Smooth muscle cell (in vitro differentiated cells): ENCODE results near the gene DNAJC4. TPM values are rescaled to one million over a fixed set of nuclear protein-coding genes. Genes with fewer than 3 reads are reported as not detected.

Experiments used
- DNase-seq: peaks from one replicate; lab custom pipeline; 2025; ENCODE audit not compliant: unreplicated experiment; lab: John Stamatoyannopoulos, UW
- H2AFZ ChIP-seq: fragments of 200-600 bp; sonication (generic); 2 replicates; pipeline ENCODE4 v1.6.0; 2016; ENCODE audit warnings: antibody characterized with exemption, low read depth, mild to moderate bottlenecking
- H3F3A ChIP-seq: fragments of 200-600 bp; sonication (generic); 2 replicates; pipeline ENCODE4 v1.6.0; 2017; ENCODE audit warnings: antibody characterized with exemption, low read depth
- H3K27ac ChIP-seq: fragments of 200-600 bp; sonication (generic); 2 replicates; pipeline ENCODE4 v1.5.1; 2016; ENCODE audit warnings: low read depth, mild to moderate bottlenecking
- H3K27me3 ChIP-seq: fragments of 200-600 bp; sonication (generic); 2 replicates; pipeline ENCODE4 v1.6.1; 2016; ENCODE audit warnings: low read depth, mild to moderate bottlenecking
- H3K36me3 ChIP-seq: fragments of 200-600 bp; sonication (generic); 2 replicates; pipeline ENCODE4 v1.5.1; 2016; ENCODE audit warnings: low read depth
- H3K4me1 ChIP-seq: fragments of 200-600 bp; sonication (generic); 2 replicates; pipeline ENCODE4 v1.5.1; 2016; ENCODE audit warnings: low read depth
- H3K4me2 ChIP-seq: fragments of 200-600 bp; sonication (generic); 2 replicates; pipeline ENCODE4 v1.6.0; 2016; ENCODE audit warnings: mild to moderate bottlenecking
- H3K4me3 ChIP-seq: fragments of 200-600 bp; sonication (generic); 2 replicates; pipeline ENCODE4 v1.5.1; 2016; ENCODE audit warnings: mild to moderate bottlenecking
- H3K79me2 ChIP-seq: fragments of 200-600 bp; sonication (generic); 2 replicates; pipeline ENCODE4 v1.6.0; 2016; ENCODE audit warnings: low read depth, mild to moderate bottlenecking
- H3K9ac ChIP-seq: fragments of 200-600 bp; sonication (generic); 2 replicates; pipeline ENCODE4 v1.6.0; 2016; ENCODE audit warnings: low read depth
- H3K9me3 ChIP-seq: fragments of 200-600 bp; sonication (generic); replicated peaks from 2 replicates; pipeline ENCODE4 v1.5.1; 2016; ENCODE audit warnings: low read depth
- H4K20me1 ChIP-seq: fragments of 200-600 bp; sonication (generic); 2 replicates; pipeline ENCODE4 v1.6.0; 2016; ENCODE audit warnings: low read depth
- CTCF ChIP-seq: fragments of 200-600 bp; sonication (generic); IDR thresholded peaks from 2 replicates; pipeline ENCODE4 v1.5.1; 2017; ENCODE audit warnings: borderline replicate concordance, mild to moderate bottlenecking, antibody characterized with exemption; ENCODE audit not compliant: insufficient read depth, poor library complexity, severe bottlenecking
- WGBS: methylation state at CpG from one replicate; pipeline ENCODE4 v1.1.7; 2016; ENCODE audit warnings: low lambda C conversion rate; 5-methylcytosine and 5-hydroxymethylcytosine counted together
- polyA plus RNA-seq: library from polyadenylated mRNA; unstranded; fragments of >200 nt; fragmentation: Nextera tagmentation; extraction: Ambion mirVana; gene quantifications from 2 replicates; pipeline ENCODE4 v1.2.1, GENCODE V29; 2016
- total RNA-seq: library from RNA; depleted of rRNA; stranded (reverse); fragments of >200 nt; gene quantifications from 2 replicates; pipeline ENCODE4 v1.2.3, GENCODE V29; 2014

The DNAJC4 gene
- total and polyA plus RNA-seq, 2 experiments from 2014 or later, result 14.5 to 78.5 TPM

GRCh38 chr11:64235437-64236161, 5.3 kb downstream of the DNAJC4 start:
- Histone ChIP-seq H3K36me3 (no peaks in the 10 kb centered on the region), H3K79me2 (peaks cover 6% of the 10 kb centered on the region), H3K9ac (no peak overlapping the region), H2AFZ (no peak overlapping the region), H3K27ac (no peak overlapping the region), H3F3A (peaks cover 13% of the 10 kb centered on the region), H3K9me3 (no peaks in the 10 kb centered on the region), H4K20me1 (peaks cover 4% of the 10 kb centered on the region), H3K4me2 (peak overlapping the region; percentile 93), H3K4me1 (peaks cover 10% of the 10 kb centered on the region), H3K4me3 (peak overlapping the region; percentile 72), H3K27me3 (no peaks in the 10 kb centered on the region)
- TF ChIP-seq CTCF, result no peak
- 97% methylated on average over 12 of the region's 12 CpGs for whole genome bisulfite sequencing
- DNase-seq, result no peak

GRCh38 chr11:64237484-64237951, 7.2 kb downstream of the DNAJC4 start:
- DNase-seq, result no peak
- Histone ChIP-seq H3K4me2 (no peak overlapping the region), H4K20me1 (peaks cover 10% of the 10 kb centered on the region), H3K4me1 (peaks cover 7% of the 10 kb centered on the region), H3K27ac (no peak overlapping the region), H3K9ac (no peak overlapping the region), H3K4me3 (no peak overlapping the region), H3K36me3 (no peaks in the 10 kb centered on the region), H3K9me3 (no peaks in the 10 kb centered on the region), H3K79me2 (peaks cover 1% of the 10 kb centered on the region), H2AFZ (no peak overlapping the region), H3K27me3 (no peaks in the 10 kb centered on the region), H3F3A (peaks cover 13% of the 10 kb centered on the region)
- 91% methylated on average over 12 of the region's 12 CpGs for WGBS
- TF ChIP-seq CTCF, result no peak

- Histone ChIP-seq H3K9ac (no peak overlapping the region), H2AFZ (no peak overlapping the region), H3F3A (peaks cover 13% of the 10 kb centered on the region), H3K27ac (no peak overlapping the region), H3K27me3 (no peaks in the 10 kb centered on the region), H3K36me3 (no peaks in the 10 kb centered on the region), H3K79me2 (peaks cover 3% of the 10 kb centered on the region), H4K20me1 (peaks cover 16% of the 10 kb centered on the region), H3K4me2 (no peak overlapping the region), H3K4me1 (peaks cover 10% of the 10 kb centered on the region), H3K9me3 (no peaks in the 10 kb centered on the region), H3K4me3 (no peak overlapping the region)
- TF ChIP-seq CTCF, result no peak
- 98% methylated on average over 9 of the region's 9 CpGs for WGBS
- DNase-seq, result no peak
These were observed 7.7 kb downstream of the DNAJC4 start for GRCh38 chr11:64238076-64238475.

- Histone ChIP-seq H3K27me3 (no peaks in the 10 kb centered on the region), H3K27ac (peak overlapping the region; percentile 93), H2AFZ (no peak overlapping the region), H4K20me1 (peaks cover 25% of the 10 kb centered on the region), H3F3A (peaks cover 17% of the 10 kb centered on the region), H3K36me3 (no peaks in the 10 kb centered on the region), H3K9me3 (no peaks in the 10 kb centered on the region), H3K4me3 (no peak overlapping the region), H3K79me2 (peaks cover 3% of the 10 kb centered on the region), H3K4me2 (no peak overlapping the region), H3K9ac (no peak overlapping the region), H3K4me1 (peaks cover 10% of the 10 kb centered on the region)
- no peak for TF ChIP-seq CTCF
- DNase-seq, result no peak
- WGBS, result 98% methylated on average over 5 of the region's 5 CpGs
These were observed 8.7 kb downstream of the DNAJC4 start for GRCh38 chr11:64238999-64239398.
